Stimulated activated CD4-positive, alpha-beta T cell treated with anti-CD3 and anti-CD28 coated beads, Interleukin-15, amount 100 ng/mL, for 1 hour (primary cell): ENCODE results near the gene MEGF11.
A peak's percentile ranks its signal among the peaks of the same experiment; 100 is the strongest.

Source experiments
- DNase-seq, 2 donors: peaks; one replicate each; pipeline ENCODE4 v3.0.0-alpha.2; 2020; ENCODE audit warnings: low read depth in 1 of 2, low spot score in 1 of 2

Gene MEGF11

DNA sequence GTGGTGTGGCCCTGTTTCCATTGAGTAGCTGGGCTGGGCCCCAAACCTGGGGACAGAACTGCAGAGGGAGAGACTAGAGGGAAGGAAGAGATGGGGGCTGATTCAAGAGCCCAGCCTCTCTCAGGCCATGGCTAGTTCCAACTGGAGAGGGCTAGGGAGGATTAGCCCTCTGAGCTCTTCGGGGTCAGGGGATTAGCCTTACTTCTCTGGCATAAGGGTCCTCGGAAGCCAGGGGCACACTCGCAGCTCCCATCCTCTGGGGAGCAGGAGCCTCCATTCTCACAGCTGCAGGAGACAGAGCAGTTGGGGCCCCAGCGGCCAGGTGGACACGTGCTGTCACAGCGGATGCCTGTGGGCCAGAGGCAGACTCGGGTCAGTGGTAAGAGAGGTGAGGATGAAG, 330.9 kb downstream of the MEGF11 start:
- DNase-seq, result no peak

DNA sequence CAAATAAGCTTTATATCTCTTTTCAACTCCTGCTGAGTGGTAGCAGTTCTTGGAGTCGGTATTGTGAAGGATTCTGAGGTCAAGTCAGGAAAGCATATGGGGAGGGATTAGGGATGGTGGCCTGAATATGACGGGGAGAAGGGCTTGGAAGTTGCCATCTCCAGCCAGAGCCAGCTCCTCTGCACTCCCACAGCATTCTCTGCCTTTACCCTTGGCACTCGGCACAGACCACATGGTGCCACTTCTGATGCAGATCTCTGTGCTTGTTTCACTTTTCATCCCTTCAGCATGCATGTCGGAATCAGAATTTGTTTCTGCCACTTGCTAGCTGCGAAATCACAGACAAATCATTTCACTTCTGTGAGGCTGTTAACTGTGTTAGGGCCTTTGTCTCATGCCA, 331.8 kb downstream of the MEGF11 start:
- no peak for DNase-seq

DNA sequence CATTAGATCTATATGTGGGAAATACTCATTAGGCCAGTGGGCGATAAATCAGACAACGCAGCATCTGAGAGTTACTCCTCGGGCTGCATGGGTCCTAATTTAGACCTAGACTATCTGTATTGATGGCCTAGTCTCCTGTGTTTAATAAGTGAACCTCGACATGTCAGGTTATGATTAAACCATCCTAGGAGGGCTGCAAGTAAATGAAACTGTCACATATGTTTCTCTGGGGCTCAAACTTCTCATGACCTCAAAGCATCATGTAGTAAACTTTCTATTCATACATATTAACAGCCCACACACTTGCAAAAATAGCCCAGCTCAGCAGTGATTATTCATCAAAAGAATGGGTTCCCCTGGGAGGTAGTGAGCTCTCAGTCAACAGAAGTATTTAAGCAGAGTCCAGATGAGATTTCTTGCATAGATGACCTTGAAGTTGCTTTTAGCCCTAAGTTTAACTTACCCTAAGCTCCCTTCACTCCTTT, 332.7 kb downstream of the MEGF11 start:
- no peak for DNase-seq

DNA sequence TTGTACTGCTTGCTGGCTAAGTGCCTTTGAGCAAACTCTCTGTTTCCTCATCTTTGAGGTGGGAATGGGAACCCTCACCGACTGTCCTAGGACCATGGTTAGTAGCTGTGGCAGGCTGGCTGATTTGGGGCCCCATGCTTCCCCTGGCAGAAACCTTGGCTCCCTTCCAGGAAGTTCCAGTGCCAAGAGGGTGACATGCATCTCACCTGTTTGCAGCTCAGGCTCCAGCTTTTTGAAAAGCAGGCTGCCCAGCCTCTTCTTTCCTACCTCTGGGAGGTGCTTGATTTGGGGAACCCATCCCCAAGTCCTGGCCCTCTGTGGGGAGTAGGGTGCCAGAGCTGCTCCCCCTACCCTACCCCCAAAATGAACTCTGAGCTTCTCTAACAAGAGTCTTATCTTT, 333.4 kb downstream of the MEGF11 start:
- no peak for DNase-seq

DNA sequence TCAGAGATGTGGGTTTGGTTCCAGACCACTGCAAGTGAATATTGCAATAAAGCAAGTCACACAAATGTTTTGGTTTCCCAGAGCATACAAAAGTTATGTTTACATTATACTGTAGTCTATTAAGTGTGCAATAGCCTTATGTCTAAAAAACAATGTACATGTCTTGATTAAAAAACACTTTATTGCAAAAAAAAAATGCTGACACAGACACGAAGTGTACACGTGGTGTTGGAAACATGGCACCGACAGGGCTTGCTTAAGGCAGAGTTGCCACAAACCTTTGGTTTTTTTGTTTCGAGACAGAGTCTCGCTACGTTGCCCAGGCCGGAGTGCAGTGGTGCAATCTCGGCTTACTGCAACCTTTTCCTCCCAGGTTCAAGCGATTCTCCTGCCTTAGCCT, 334.2 kb downstream of the MEGF11 start:
- DNase-seq, result no peak

DNA sequence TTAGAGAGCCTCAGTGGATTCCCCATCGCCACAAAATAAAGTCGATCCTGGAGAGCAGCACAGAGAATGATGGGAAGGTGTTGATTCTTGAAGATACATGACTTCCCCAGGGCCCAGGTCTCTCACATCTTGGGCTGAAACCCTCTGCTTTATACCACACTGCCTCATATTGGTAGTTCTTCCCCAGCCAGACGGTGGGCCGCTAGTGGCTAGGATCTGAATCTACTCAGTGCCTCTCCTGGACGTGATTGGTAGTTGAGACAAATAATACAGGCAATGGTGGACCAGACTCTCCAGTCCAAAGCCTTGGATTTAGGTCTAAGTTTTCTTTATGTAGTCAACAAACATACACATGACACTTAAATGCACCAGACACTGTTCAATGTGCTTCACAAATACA, 334.6 kb downstream of the MEGF11 start:
- DNase-seq, result no peak

DNA sequence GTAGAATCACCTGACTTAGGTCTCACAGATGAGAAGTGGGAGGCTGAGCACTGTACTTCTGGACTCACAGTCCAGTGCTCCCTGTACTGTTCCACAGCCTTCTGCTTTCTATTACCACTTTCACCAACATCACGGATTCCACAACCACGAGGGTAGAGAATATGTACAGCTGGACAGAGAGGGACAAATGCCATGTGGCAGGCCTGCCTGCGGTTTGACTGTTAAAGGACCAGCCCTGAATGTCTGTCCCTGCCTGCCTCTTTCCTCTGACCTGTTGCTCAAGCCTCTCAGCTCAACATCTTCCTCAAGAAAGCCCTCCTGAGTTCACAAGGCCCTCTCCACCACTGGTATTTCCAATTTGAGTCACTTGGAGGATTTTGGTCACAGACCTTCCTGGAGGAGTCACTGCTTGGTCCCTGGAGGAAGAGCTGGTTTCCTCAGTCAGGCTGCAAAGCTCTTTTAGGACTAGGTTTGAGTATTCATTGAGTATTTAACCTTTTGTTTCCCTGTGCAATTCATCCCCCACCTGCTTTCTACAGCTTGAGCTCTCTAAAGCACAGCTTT, 335.1 kb downstream of the MEGF11 start:
- DNase-seq, result no peak

DNA sequence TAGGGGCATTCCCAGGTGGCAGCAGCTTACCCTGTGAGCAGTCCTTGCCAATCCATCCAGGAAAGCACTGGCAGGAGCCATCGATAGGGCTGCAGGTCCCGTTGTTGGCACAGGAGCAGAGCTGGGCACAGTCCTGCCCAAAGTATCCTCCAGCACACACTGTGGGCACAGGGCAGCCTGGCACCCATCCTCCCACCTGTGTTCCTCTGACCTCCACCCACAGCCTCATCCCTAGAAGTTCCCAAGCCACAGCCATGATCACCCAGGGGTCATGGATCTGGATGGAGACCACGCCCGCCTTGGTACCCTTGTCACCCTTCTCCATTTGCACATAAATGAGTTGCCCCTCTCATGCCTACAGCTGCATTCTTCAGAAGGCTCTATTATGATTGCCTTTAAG, 335.6 kb downstream of the MEGF11 start:
- DNase-seq, result no peak

DNA sequence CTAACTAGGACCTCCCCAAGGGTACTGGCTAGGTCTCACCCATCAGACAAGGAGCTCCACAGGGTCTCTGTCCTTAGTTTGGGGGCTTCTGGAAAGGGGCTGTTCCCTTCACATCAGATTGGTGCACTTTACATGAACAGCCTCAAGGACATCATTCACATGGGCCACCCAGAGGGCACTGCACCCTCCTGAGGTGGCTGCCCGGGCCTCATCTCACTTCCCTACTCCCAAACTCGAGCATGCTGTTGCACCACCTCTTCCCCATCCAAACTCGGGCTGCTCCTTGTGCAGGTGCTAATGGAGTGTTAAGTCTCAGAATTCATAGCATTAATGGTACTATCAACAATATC, 336.2 kb downstream of the MEGF11 start:
- DNase-seq, result no peak

DNA sequence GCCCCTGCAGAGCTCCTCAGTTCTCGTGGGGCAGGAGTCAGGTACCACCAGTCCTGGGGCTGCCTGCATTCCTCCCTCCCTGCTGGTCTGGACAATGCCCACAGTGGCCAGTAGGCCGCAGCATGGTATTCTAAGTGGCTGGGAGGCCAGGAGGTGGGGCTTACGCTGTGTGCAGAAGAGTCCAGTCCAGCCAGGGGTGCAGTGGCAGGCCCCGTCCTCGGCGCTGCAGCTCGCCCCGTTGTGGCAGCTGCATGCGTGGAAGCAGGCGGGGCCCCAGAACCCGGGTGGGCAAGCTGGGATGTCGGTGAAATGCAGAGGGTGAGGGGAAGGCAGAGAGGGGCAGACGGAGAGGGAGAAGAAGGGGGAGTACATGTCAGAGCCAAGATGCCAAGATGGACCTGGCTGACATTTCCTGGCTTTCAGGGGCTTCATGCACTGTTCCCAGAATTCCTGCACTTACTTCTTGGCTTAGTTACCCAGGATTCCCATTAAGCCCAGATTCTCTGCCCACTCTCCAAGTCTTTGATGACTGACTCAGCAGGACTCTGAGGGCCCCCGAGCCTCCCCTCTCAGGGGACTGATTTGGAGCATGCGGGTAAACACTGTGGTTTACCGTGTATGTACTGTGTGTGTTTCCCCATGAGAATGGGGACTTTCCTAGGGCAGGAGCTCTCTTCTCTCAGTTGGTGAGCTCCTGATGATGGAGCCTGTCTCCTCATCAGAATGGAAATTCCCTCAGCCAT, 336.7 kb downstream of the MEGF11 start:
- DNase-seq, result peak in 1 of 2 donors; percentile 10

DNA sequence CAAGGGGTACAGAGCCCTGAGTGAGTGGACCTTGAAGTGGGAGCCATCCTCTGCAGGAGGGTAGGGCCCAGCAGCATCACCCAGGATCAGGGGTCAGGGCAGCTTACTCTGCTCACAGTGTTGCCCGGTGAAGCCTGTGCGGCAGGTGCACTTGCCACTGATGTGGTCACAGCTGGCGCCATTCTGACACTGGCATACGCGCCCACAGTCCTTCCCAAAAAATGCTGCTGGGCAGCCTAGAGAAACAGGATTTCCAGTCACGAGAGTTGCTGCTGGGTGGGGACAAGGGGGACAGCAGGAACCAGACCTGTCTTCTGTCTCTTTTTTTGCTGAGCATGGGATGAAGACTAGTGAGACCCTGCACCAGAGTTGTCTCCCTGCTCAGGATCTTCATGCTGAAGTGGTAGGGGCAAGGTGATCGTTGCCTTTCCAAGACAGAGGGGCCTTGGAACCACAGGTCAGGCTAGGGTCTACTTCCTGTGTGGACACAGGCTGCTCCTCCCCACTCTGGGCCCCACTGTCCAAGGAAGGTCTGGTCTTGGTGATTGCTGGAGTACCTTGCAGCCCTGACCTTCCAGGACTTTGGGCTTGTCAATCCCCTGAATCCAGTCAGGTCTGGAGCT, 337.4 kb downstream of the MEGF11 start:
- DNase-seq, result no peak

DNA sequence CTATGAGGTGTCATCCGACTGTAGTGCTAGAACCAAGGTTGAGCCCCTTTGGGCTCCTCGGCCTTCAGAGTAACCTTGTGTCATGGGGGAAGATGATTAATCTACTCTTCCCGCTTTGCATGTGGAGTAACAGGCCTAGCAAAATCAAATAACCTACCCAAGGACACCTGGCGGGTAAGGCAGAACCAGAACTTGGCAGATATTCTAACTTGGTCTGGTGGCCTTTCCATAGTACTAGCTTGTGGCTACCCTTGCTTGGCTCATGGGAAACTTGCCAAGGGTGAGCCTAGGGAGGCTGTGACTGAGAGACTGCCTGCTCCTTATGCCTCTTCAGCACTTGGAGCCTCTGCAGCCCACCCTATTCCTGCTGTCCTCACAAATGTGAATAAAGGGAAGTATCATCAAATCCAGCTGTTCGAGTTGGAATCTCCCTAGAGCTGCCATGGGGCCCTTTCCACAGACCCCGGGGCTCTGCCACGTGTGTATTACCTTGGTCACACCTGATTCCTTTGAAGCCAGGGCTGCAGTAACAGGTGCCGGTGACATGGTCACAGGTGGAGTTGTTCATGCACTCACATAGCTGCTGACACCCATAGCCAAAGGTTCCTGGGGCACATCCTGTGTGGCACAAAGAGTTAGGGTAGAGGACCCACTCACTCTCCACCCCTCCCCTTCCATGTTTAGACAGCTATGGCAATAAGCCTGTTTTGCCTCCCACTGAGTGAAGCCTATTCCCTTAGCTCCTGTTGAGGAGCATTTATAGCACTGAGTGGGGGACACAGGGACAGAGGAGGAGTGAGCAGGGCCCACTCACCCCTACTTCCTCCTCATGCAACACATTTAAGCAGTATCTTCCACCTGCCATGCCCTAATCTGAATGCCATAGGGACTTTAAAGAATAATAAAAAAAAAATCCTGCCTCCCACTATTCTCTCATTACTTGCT, 338.3 kb downstream of the MEGF11 start:
- no peak for DNase-seq

DNA sequence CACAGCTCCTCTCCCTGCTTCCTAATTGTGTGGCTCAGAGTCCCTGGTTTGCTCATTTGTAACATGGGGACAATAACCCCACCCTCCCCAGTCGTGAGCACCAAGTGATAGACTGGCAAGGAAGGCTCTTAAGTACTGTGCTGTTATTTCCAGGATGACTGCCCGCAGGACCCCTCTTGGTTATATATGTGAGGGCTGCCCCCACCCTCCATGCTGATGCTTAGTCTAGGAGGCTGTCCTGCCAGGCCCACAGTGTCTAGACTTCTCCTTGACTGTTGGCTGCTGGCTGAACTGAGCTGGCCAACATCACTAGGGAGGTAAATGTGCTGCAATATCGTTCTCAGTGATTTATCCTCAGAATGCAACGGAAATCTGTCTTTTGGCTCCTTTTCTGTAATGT, 339.2 kb downstream of the MEGF11 start:
- DNase-seq, result no peak

DNA sequence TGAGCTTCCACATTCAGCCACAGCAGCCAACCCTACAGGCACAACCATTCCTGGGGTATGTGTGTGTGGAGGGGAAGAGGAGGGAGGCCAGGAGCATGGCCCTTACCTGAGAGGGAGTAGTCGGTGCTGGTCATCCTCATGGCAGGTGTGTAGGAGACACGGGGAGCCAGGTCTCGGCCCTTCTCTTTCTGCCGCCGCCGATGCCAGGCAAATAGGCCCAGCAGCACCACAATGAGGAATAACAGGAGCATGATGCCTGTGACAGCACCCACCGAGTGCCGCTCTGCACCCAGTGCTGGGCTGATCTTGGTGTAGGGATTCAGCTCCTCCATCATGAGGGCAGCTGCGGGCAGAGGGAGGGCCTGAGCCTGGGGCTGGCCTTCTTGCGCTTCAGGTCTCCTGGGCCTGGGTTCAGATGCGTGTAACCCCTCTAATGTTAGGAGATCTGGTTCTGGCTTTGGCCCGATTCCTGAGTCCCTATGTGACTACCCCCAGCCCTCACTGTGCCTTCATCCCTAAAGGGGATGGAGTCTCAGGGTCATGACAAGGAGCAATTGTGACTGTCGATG, 339.8 kb downstream of the MEGF11 start:
- no peak for DNase-seq

DNA sequence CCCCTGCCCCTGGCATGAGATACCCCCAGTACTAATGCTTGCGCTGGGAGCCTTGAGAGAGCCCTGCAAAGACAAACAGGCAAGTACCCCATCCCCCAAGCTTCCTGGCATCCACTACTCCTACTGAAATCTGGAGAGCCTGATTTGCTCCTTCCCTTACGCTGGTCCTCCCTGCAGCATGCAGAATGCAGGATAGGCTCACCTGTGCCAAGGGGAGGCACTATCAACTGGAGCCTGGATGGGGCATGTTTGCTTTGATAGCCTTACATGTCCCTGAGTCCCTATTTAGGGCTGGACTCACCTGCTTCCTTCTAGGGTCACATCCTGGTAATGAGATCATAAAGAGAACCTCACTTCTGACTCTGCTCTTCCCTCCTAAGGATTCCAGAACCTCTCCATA, 341.3 kb downstream of the MEGF11 start:
- DNase-seq, result no peak

DNA sequence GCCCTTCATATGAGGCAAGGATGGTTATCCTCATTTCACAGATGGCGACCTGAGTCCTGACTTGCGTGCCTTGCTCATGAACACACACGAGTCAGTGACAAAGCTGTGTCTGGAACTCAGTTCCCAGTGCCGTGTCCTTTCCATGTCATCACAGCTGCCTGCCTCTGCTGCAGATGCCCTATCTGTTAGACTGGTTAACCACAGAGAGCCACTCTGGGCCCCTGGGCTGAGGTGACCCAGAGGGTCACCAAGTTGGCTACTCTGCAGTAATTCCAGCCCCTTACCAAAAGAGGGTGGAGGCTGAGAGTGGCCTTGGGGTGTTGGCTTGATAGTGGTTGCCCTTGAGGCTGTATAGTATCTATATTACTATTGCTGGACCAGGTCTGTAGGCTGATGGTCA, 343.2 kb downstream of the MEGF11 start:
- no peak for DNase-seq

DNA sequence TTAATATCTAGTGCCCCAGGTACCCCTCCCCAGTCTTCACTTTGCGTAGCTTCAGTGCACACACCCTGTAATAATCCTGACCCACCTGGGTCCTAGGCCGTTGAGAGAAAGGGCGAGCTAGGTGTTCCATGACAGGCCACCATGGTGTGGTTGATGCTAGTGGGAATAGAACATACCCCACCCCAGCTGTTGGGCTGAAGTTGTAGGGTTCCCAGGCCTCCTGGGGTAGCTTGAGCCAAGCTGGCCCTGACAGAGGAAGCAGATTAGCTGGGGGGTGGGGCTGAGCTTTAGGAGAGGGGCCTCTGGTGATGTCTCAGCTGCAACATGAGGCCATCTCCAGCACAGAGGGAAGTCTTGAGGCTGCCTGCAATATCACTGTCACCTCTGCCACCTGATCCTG, 343.7 kb downstream of the MEGF11 start:
- DNase-seq, result no peak

DNA sequence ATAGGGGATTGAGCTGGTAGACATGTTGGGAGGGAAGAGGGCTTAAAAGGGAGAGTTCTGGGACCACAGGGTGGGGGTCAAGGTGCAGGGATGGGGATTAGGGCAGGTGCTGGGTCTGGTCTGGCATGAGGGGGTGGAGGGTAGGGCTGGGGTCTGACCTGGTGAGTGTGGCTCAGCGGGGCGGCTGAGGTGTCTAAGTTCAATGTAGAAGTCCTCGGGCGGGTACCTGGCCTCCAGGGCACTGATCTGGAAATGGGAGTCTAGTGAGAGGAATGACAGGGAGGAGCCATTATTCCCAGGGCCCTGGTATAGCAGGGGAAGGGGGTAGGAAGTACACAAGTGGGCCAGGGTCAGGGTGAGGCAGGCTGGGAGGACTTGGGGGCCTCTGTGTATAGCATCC, 344.7 kb downstream of the MEGF11 start:
- DNase-seq, result no peak

DNA sequence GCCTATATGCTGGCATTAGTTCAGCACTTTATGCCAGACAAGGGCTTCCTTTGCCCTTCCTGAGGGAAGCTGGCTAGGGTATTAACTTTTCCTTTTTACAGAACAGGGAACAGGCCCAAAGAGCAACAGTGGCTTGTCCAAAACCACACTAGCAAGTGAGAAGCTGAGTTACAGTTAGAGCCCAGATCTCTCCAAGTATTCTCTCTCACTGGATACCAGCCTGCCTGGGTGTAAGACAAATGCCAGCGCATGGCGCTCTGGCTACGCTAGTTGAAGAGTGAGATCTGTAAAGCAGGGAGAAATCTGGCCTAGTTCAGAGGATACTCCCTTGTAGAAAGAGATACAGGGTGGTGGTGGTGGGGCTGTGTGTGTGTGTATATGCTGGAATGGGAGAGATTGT, 345.9 kb downstream of the MEGF11 start:
- DNase-seq, result no peak

DNA sequence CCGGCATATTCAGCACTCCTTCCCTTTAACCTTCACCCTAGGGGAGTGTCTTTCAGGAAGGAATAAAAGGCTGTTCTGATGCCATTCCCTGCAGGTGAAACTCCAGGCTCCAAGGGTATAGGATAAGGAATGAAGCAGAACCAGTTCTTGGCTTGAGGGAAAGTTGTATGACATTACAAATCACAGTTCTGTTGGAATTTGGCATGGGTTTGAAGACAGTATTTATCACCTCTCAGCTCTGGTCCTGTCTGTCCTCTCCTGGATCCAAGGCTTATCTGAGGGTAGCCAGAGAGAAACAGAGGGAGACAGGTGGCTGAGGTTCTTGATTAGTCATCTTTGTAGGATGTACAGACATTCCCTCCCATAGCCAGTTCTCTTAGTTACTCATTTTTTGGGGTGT, 347.2 kb downstream of the MEGF11 start:
- DNase-seq, result no peak

DNA sequence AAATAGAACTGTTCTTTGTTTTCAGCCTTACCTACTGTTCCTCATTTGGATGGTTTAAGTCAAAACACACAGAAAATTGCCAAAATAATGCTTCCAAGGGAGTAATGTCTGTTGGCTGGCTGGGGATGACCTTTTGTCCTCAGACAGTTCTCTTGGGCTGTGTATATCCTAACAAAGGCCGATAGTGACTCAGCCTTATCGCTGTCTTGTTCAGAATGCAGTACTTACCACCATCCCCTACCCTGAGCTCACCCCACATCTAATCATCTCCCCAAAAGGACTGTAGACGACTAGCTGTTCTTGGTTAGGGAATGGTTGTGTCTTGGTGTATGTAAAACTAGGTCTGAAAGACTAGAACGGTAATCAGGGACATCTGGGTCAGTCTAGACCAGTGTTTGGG, 349.2 kb downstream of the MEGF11 start:
- no peak for DNase-seq
